DND-41 (cell line): ENCODE data around the gene ICA1.

Source experiments
- EZH2 ChIP-seq: IDR thresholded peaks from 3 replicates; pipeline ENCODE4 v1.6.1; 2012; ENCODE audit warnings: borderline replicate concordance, low read depth, mild to moderate bottlenecking, moderate library complexity, low read length, inconsistent platforms; ENCODE audit not compliant: severe bottlenecking
- TF ChIP-seq, protein P1 (sequence below): IDR thresholded peaks from 2 replicates; pipeline ENCODE4 v1.5.1; 2012; ENCODE audit warnings: borderline replicate concordance, low read length, moderate library complexity, mild to moderate bottlenecking; ENCODE audit not compliant: poor library complexity, severe bottlenecking; ENCODE audit errors: extremely low read depth

DNA sequence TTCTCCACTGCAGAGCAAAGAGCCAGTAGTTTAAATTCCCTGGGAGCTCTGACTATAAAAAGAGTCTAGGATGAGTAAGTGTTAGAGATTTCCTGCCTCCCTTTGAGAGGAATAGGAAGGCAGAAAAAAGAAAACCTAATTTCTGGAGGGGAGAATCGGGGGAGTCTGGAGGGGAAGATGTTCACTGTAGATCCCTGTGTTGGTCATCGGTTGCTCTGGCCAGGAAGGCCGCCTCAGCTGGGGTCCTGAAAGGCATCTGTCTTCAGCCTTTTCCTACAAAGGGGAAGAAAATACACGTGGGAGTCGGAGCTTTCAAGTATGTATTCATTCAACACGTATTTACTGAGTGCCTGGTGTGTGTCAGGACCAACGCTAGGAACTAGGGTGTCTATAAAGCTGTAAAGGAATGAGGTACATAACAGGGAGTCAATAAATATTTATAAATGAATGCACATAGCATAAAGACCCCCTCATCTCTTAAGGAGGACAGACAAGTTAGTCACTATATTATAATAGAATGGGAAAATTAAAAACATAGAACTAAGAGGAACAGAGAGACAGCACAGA lies 101.1 kb downstream of the ICA1 start:
- TF ChIP-seq, protein P1, sequence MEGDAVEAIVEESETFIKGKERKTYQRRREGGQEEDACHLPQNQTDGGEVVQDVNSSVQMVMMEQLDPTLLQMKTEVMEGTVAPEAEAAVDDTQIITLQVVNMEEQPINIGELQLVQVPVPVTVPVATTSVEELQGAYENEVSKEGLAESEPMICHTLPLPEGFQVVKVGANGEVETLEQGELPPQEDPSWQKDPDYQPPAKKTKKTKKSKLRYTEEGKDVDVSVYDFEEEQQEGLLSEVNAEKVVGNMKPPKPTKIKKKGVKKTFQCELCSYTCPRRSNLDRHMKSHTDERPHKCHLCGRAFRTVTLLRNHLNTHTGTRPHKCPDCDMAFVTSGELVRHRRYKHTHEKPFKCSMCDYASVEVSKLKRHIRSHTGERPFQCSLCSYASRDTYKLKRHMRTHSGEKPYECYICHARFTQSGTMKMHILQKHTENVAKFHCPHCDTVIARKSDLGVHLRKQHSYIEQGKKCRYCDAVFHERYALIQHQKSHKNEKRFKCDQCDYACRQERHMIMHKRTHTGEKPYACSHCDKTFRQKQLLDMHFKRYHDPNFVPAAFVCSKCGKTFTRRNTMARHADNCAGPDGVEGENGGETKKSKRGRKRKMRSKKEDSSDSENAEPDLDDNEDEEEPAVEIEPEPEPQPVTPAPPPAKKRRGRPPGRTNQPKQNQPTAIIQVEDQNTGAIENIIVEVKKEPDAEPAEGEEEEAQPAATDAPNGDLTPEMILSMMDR: no peak
- TF ChIP-seq EZH2: no peak
